Ecto neural progenitor cell (in vitro differentiated cells): ENCODE measurements around the gene NSMCE3.

Experiments
- DNase-seq: peaks from one replicate; pipeline ENCODE4 v3.0.0-alpha.2; 2018; ENCODE audit warnings: low spot score

Gene NSMCE3

GRCh38 chr15:29269485-29270168, at the start of gene NSMCE3:
Gene NSMCE3, minus strand, starts transcription at chr15:29269822. Its CDS starts 117 bp downstream, at chr15:29269705.
- peak; percentile 90 for DNase-seq

GRCh38 chr15:29316422-29316821, 46.8 kb upstream of the NSMCE3 start:
- DNase-seq: no peak

DNA sequence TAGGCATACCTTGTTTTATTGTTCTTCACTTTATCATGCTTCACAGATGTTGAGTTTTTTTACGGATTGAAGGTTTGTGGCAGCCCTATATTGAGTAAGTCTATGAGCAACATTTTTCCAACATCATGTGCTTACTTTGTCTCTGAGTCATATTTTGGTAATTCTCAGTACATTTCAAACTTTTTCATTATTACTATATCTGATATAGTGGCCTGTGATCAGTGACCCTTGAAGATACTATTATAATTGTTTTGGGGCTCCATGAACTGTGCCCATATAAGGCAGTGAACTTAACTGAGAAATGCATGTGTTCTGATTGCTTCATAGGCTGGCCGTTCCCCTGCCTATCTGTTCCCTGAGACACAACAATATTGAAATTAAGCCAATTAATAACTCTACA, 42.8 kb upstream of the NSMCE3 start:
- no peak for DNase-seq

GRCh38 chr15:29311696-29312095, 42.1 kb upstream of the NSMCE3 start:
- no peak for DNase-seq

DNA sequence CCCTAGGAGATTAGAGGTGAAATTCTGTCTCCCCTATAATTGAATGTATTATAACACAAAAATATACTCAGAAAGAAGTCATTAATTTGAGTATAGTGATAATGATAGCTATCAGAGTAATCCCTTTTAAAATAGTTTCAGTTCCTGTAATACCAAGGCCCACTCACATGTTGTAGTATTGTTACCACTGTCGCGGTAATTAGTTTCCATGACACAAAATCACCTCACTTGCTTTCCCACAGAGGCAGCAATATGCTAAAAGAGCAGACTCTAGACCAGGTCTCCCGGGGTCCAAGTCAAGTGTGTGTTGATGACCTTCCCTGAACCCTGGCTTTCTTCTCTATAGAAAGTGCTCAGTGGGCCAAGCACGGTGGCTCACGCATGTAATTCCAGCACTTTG, 39.5 kb upstream of the NSMCE3 start:
- DNase-seq: no peak

- no peak for DNase-seq
These were observed 38.7 kb upstream of the NSMCE3 start for GRCh38 chr15:29308299-29308698.

DNA sequence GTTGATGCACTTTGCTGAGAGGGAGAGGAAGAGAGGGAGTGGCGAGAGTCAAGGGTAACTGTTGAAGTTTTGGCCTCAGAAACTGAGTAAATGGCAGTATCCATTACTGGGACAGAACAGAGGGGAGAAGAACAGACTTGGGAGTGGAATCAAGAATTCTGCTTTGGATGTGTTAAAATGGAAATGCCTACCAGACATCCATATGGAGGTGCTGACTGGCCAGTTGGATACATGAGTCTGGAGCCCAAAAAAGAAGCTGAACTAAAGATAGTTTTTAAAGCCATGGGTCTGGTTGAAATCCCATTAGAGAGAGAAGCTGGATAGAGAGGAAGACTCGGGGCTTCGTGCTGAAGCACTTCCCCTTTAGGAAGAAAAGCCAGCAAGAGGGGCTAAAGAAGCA, 35.9 kb upstream of the NSMCE3 start:
- DNase-seq: no peak

GRCh38 chr15:29302871-29303270, 33.2 kb upstream of the NSMCE3 start:
- no peak for DNase-seq

DNA sequence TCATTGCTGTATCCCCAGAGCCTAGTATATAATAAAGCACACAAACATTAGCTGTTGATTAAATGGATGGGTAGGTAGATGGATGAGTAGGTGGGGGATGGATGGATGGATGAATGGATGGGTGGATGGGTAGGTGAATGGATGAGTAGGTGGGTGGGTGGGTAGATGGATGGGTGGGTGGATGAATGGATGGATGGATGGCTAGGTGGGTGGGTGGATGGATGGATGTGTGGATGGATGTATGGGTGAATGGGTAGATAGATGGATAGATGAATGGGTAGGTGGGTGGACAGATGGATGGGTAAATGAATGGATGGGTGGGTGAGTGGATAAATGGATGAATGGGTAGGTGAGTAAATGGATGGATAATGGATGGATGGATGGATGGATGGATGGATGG, 30.2 kb upstream of the NSMCE3 start:
- DNase-seq: no peak

GRCh38 chr15:29299331-29299730, 29.7 kb upstream of the NSMCE3 start:
- DNase-seq: no peak

DNA sequence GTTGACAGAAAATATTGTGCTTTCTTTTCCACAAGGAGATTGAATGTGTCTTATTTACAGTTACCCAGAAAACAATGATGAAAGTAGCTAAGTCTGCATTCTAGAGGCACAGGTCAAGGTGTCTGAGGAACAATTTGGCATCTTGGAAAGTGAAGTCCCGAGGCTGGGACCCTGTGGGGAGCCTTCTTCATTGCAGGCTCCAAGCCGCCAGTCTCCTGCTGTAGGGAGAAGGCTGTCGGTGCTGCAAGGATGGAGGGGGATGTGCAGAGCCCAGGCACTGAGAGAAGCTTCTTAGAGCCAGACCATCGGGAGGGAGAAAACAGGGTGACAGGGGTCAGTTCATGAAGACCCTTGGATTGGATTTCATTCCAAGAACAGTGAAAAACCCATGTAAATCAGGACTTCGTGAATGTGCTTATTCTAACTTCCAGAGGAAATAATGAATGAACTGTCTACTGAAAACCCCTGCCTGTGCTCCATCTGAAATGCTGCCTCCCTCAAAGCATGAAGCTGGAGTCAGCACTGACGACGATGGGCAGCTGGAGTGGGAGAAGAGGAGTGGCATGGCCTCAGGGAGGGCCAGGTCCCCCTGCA, 25.2 kb upstream of the NSMCE3 start:
- DNase-seq: no peak

- DNase-seq: no peak
These were observed 21.6 kb upstream of the NSMCE3 start for GRCh38 chr15:29291067-29291845.

- no peak for DNase-seq
These were observed 19.6 kb upstream of the NSMCE3 start for GRCh38 chr15:29289173-29289572.

DNA sequence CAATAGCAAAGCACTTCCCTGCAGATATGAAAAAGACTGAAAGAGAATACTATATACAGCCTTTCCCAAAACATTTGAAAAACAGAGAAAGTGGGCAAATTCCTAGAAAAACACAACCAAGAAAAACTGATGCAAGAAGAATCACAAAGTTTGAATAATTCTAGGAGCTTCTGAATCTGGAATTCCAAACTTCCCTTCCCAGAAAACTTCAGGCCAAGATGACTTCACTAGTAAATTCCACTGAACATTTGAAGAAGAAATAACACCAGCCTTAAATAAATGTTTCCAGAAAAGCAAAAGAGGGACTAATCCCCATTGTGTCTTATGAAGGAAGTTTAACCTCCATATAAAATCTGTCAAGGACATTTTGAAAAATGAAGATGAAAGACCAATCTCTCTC, 15.8 kb upstream of the NSMCE3 start:
- no peak for DNase-seq

DNA sequence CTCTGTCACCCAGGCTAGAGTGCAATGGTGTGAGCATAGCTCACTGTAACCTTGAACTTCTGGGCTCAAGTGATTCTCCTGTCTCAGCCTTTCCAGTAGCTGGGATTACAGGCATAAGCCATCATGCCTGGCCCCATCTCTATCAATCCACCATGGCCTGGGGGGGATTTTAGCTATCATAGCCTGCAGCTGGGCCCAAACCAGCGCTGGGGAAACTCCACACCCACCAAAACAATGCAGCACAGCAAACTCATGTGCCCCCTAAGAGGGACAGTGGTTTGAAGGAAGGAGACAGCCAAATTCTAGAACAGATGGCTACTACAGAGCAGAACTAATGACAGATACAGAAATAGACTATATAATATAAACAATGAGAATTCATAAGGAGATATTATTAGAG, 13.8 kb upstream of the NSMCE3 start:
- no peak for DNase-seq

DNA sequence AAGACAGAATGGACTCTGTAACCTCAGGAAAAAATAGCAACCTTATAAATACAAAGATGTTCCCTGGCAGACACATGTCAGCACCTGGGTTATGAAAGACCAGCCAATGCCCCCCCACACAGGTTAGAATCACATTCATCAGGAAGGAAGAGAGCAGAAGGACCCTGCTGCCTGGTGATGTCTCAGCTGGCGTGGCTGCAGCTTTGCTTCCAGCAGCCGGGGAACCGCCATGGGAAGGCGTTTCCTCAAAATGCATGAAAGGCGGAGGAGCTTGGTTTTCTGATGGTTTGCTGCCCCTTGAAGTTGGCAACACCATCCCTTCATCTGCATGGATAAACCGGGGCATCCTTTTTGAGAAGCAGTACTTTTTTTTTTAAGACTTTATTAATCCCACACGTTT, 10.9 kb upstream of the NSMCE3 start:
- DNase-seq: no peak

GRCh38 chr15:29278436-29279105, 8.9 kb upstream of the NSMCE3 start:
- DNase-seq: no peak

- no peak for DNase-seq
These were observed 6.7 kb upstream of the NSMCE3 start for GRCh38 chr15:29276366-29276765.

DNA sequence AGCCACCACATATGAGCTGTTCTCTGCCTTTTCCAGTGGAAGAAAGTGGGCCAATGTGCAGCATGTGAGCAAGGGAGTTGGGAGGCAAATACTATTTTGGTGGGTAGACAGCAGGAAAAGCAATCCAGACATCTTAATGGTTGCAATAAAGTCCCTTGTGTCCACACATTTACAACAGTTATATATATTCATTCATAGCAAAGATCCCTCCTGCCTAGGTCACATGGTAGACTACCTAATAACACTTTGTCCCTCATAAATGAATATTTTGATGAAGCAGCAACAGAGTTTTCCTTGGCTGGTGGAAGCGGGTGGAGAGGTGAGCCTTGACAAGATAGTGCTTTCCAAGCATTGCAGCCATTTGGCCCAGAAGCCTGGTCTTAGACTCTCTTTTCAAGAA, 6.2 kb upstream of the NSMCE3 start:
- no peak for DNase-seq

DNA sequence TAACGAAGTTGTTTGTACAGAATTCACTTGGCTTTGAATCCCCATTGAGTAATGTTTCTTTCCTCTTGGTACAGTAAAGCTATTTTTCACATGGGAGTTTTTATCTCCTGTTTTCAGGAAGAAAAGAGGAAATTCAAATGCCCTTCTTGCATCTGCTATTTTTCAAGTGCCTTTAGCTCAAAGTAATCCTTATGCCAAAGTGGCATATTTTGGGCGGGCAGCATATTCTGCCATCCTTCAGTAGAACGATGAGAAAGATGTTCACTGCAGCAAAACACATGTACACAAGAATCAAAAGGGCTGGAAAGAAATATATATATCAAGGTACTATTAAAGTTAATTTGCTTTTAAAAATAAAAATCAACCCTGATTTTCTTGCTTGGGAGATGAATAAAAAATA, 5.3 kb upstream of the NSMCE3 start:
- DNase-seq: no peak

GRCh38 chr15:29272219-29272618, 2.6 kb upstream of the NSMCE3 start:
- DNase-seq: no peak

- no peak for DNase-seq
These were observed 1.4 kb upstream of the NSMCE3 start for GRCh38 chr15:29270976-29271375.
